Measurements from ENCODE around the gene RNF222.

- TF ChIP-seq, protein P1, sequence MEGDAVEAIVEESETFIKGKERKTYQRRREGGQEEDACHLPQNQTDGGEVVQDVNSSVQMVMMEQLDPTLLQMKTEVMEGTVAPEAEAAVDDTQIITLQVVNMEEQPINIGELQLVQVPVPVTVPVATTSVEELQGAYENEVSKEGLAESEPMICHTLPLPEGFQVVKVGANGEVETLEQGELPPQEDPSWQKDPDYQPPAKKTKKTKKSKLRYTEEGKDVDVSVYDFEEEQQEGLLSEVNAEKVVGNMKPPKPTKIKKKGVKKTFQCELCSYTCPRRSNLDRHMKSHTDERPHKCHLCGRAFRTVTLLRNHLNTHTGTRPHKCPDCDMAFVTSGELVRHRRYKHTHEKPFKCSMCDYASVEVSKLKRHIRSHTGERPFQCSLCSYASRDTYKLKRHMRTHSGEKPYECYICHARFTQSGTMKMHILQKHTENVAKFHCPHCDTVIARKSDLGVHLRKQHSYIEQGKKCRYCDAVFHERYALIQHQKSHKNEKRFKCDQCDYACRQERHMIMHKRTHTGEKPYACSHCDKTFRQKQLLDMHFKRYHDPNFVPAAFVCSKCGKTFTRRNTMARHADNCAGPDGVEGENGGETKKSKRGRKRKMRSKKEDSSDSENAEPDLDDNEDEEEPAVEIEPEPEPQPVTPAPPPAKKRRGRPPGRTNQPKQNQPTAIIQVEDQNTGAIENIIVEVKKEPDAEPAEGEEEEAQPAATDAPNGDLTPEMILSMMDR (IDR thresholded peaks at IDR 0.05) = no peak
- TF ChIP-seq POLR2AphosphoS5 (IDR thresholded peaks at IDR 0.05) (peak in 2 of 3 donors; percentile 32 to 65), POLR2A (IDR thresholded peaks at IDR 0.05) (no peak)
These were observed 22.7 kb upstream of the RNF222 start for GRCh38 chr17:8420041-8420934.
